Keratinocyte (primary cell): Measurements from ENCODE around the gene APBB3. TPM values are rescaled to one million over a fixed set of nuclear protein-coding genes. Genes with fewer than 3 reads are reported as not detected.
"Not testable (repeated sequence)": the region's sequence is repeated elsewhere in the genome, so short reads cannot be mapped to it uniquely, and the experiment has no call there.

ENCODE experiments used
- DNase-seq: peaks from one replicate; pipeline ENCODE4 v3.0.0-alpha.2; 2011; ENCODE audit warnings: low read depth, missing footprints, low spot score
- FAIRE-seq: peaks from 2 replicates; lab custom pipeline; 2011; peaks lifted over from hg19 to GRCh38; lab: Jason Lieb, UNC
- H2AFZ ChIP-seq: 2 replicates; pipeline ENCODE4 v1.6.0; 2012; ENCODE audit warnings: low read length, control low read depth, inconsistent platforms; ENCODE audit not compliant: control insufficient read depth
- H3K27ac ChIP-seq: 2 replicates; pipeline ENCODE4 v1.5.1; 2011; ENCODE audit warnings: low read length; ENCODE audit not compliant: control insufficient read depth, insufficient read depth
- H3K27me3 ChIP-seq: 3 replicates; pipeline ENCODE4 v1.6.0; 2011; ENCODE audit warnings: low read length; ENCODE audit not compliant: control insufficient read depth, insufficient read depth; ENCODE audit errors: extremely low read depth
- H3K36me3 ChIP-seq, 2 experiments: 2 replicates in 1 of 2; 3 replicates in 1 of 2; pipeline ENCODE4 v1.5.1; 2011; ENCODE audit warnings: low read length in 2 of 2, mild to moderate bottlenecking in 1 of 2; ENCODE audit not compliant: control insufficient read depth in 2 of 2, insufficient read depth in 2 of 2; ENCODE audit errors: extremely low read depth in 1 of 2
- H3K4me1 ChIP-seq: 3 replicates; pipeline ENCODE4 v1.5.1; 2011; ENCODE audit warnings: low read length; ENCODE audit not compliant: control insufficient read depth, insufficient read depth; ENCODE audit errors: extremely low read depth
- H3K4me2 ChIP-seq: 3 replicates; pipeline ENCODE4 v1.6.0; 2011; ENCODE audit warnings: low read depth, low read length; ENCODE audit not compliant: control insufficient read depth, insufficient read depth; ENCODE audit errors: extremely low read depth
- H3K4me3 ChIP-seq, 3 experiments: fragments of 200-600 bp in 1 of 3; sonication (generic) in 1 of 3; 2 replicates in 2 of 3; 3 replicates in 1 of 3; pipeline ENCODE4 v1.5.1; 2011 to 2016; ENCODE audit warnings: low read length in 3 of 3, mild to moderate bottlenecking in 3 of 3, control low read depth in 2 of 3, inconsistent platforms in 1 of 3, low read depth in 1 of 3, mixed read lengths in 1 of 3, mixed run types in 1 of 3, moderate library complexity in 1 of 3; ENCODE audit not compliant: control insufficient read depth in 2 of 3, insufficient read depth in 2 of 3; ENCODE audit errors: extremely low read depth in 1 of 3
- H3K79me2 ChIP-seq: 2 replicates; pipeline ENCODE4 v1.6.0; 2012; ENCODE audit warnings: low read length; ENCODE audit not compliant: control insufficient read depth, insufficient read depth
- H3K9ac ChIP-seq: 3 replicates; pipeline ENCODE4 v1.6.0; 2011; ENCODE audit warnings: low read length; ENCODE audit not compliant: control insufficient read depth, insufficient read depth; ENCODE audit errors: extremely low read depth
- H3K9me1 ChIP-seq: 3 replicates; pipeline ENCODE4 v1.6.0; 2011; ENCODE audit warnings: low read length; ENCODE audit not compliant: control insufficient read depth, insufficient read depth; ENCODE audit errors: extremely low read depth
- H3K9me3 ChIP-seq: 2 replicates; pipeline ENCODE4 v1.5.1; 2012; ENCODE audit warnings: low read depth, low read length; ENCODE audit not compliant: control insufficient read depth
- H4K20me1 ChIP-seq: 3 replicates; pipeline ENCODE4 v1.6.0; 2011; ENCODE audit warnings: low read length; ENCODE audit not compliant: control insufficient read depth, insufficient read depth; ENCODE audit errors: extremely low read depth
- EZH2 ChIP-seq: IDR thresholded peaks from one replicate; pipeline ENCODE4 v1.6.1; 2012; ENCODE audit warnings: inconsistent platforms, mild to moderate bottlenecking, low read length, moderate library complexity
- dilution Hi-C: fragments of 300-500 bp; cut with MboI; formaldehyde crosslinking; loops from one replicate; pipeline ENCODE4 v1.7.0; 2020; ENCODE audit warnings: low sequenced_read_pairs; ENCODE audit not compliant: extremely low pct_ligation_motif_present
- polyA plus RNA-seq, 5 experiments: library from polyadenylated mRNA; depleted of rRNA in 3 of 5; stranded (reverse) in 3 of 5; stranded (forward) in 1 of 5; unstranded in 1 of 5; fragments of >200 nt; gene quantifications; 1 replicate in 1 of 5; 2 replicates in 3 of 5; 3 replicates in 1 of 5; pipeline versions ENCODE4 v1.2.1 to v1.2.3, GENCODE V29; 2011 to 2012; ENCODE audit warnings: missing spikeins in 2 of 5, low read depth in 1 of 5, low replicate concordance in 1 of 5
- TF ChIP-seq, protein P1 (sequence below), 3 experiments: IDR thresholded peaks in 1 of 3; conservative IDR thresholded peaks in 1 of 3; optimal IDR thresholded peaks in 1 of 3; 2 replicates in 2 of 3; 3 replicates in 1 of 3; pipeline versions ENCODE3 to v1.5.1; 2011; ENCODE audit warnings: low read length in 3 of 3, mild to moderate bottlenecking in 3 of 3, moderate library complexity in 2 of 3, control low read depth in 1 of 3, inconsistent platforms in 1 of 3; ENCODE audit not compliant: insufficient read depth in 2 of 3; ENCODE audit errors: extremely low read depth in 1 of 3

The APBB3 gene
- polyA plus RNA-seq, 1 donor (not counting 4 experiments of a cell fraction or from before 2014, with no cell fraction given), result 7.1 TPM

DNA sequence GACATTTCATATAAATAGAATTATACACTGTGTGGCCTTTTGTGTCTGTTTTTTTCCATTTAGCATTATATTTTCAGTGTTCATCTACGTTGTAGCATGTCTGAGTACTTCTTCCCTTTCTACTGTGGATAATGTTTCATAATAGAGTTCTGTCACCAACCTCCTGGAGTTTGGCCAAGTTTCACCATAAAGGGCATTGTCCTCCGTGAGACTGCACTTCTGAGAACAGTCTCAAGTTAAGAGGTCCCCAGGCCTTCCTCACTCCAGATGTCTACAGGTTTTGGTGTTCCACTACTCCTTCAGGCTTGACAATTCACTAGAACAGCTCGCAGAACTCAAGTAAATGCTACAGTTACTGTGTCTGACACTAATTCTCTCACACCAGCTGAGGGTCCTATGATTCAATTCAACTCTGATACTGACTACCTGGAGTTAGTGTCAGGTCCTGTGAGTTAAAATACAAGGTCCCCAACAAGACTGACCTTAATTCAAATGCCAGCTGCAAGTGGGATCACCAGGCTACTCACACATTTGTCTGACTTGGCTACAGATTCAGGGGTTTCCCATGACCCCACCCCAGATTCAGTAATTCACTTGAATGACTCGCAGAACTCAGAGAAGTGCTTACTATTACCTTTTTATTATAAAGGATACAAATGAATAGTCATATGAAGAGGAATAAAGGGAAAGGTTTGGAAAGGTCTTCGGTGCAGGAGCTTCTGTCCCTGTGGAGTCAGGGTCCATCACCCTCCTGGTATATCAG lies 31.3 kb upstream of the APBB3 start:
- Histone ChIP-seq H2AFZ (no peak overlapping the region), H3K4me1 (peaks cover 16% of the 10 kb centered on the region), H3K4me3 (no peak overlapping the region), H3K36me3 (no peaks in the 10 kb centered on the region), H3K27ac (no peak overlapping the region), H3K27me3 (no peaks in the 10 kb centered on the region), H3K9me1 (no peaks in the 10 kb centered on the region), H3K79me2 (no peaks in the 10 kb centered on the region), H4K20me1 (no peaks in the 10 kb centered on the region), H3K9me3 (no peaks in the 10 kb centered on the region), H3K9ac (no peak overlapping the region), H3K4me2 (no peak overlapping the region)
- dilution Hi-C loops, result no loop called here
- TF ChIP-seq, protein P1, sequence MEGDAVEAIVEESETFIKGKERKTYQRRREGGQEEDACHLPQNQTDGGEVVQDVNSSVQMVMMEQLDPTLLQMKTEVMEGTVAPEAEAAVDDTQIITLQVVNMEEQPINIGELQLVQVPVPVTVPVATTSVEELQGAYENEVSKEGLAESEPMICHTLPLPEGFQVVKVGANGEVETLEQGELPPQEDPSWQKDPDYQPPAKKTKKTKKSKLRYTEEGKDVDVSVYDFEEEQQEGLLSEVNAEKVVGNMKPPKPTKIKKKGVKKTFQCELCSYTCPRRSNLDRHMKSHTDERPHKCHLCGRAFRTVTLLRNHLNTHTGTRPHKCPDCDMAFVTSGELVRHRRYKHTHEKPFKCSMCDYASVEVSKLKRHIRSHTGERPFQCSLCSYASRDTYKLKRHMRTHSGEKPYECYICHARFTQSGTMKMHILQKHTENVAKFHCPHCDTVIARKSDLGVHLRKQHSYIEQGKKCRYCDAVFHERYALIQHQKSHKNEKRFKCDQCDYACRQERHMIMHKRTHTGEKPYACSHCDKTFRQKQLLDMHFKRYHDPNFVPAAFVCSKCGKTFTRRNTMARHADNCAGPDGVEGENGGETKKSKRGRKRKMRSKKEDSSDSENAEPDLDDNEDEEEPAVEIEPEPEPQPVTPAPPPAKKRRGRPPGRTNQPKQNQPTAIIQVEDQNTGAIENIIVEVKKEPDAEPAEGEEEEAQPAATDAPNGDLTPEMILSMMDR (optimal IDR thresholded peaks at IDR 0.05 in 1 of 3, IDR thresholded peaks at IDR 0.05 in 1 of 3, conservative IDR thresholded peaks at IDR 0.05 in 1 of 3; ENCODE audit: extremely low read depth in 1 of 3, insufficient read depth in 2 of 3, low read length in 3 of 3), result no peak
- TF ChIP-seq EZH2, result no peak
- FAIRE-seq (no peak), DNase-seq (no peak)

DNA sequence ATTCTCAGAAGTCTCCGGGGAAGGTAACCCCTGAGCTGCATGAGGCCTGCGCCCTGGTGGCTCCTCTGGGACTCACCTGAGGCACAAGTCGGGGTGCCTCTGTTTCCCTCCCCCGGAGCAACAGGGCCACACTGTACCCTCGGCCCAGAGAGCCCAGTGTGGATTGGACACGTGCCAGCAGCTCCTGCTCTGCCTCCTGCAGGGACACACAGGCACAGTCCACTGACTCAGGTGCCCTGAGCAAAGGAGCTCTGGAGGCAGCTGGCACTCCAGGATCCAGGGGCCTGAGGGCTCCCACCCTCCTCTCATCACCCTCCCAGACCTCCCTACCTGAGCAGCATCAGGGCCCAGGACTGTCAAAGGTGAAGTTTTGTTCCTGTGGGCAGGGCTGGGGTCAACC lies 29.8 kb upstream of the APBB3 start:
- no peak overlapping the region for H3K4me2 ChIP-seq
- FAIRE-seq (no peak), DNase-seq (no peak)
- no peak overlapping the region for H2AFZ ChIP-seq
- H3K79me2 ChIP-seq, result no peaks in the 10 kb centered on the region
- no peaks in the 10 kb centered on the region for H4K20me1 ChIP-seq
- TF ChIP-seq, protein P1 (optimal IDR thresholded peaks at IDR 0.05 in 1 of 3, IDR thresholded peaks at IDR 0.05 in 1 of 3, conservative IDR thresholded peaks at IDR 0.05 in 1 of 3; ENCODE audit: extremely low read depth in 1 of 3, insufficient read depth in 2 of 3, low read length in 3 of 3), result no peak
- no peak for TF ChIP-seq EZH2
- H3K9ac ChIP-seq, result no peak overlapping the region
- H3K4me3 ChIP-seq, result no peak overlapping the region
- H3K9me1 ChIP-seq, result no peaks in the 10 kb centered on the region
- peaks cover 20% of the 10 kb centered on the region for H3K4me1 ChIP-seq
- H3K9me3 ChIP-seq, result no peaks in the 10 kb centered on the region
- no peak overlapping the region for H3K27ac ChIP-seq
- H3K27me3 ChIP-seq, result no peaks in the 10 kb centered on the region
- dilution Hi-C loops, result no loop called here
- no peaks in the 10 kb centered on the region for H3K36me3 ChIP-seq

DNA sequence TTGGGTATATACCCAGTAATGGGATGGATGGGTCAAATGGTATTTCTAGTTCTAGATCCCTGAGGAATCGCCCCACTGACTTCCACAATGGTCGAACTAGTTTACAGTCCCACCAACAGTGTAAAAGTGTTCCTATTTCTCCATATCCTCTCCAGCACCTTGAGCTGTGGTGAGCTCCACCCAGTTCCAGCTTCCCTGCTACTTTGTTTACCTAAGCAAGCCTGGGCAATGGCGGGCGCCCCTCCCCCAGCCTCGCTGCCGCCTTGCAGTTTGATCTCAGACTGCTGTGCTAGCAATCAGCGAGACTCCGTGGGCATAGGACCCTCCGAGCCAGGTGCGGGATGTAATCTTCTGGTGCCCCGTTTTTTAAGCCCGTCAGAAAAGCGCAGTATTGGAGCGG lies 28.7 kb upstream of the APBB3 start:
- not testable (repeated sequence) for FAIRE-seq, H3K4me3 ChIP-seq, DNase-seq

More for the DNA sequence above, 28.7 kb upstream of the APBB3 start:
- H4K20me1 ChIP-seq, H3K27me3 ChIP-seq, H3K27ac ChIP-seq, H3K79me2 ChIP-seq, H3K9me1 ChIP-seq, H3K9ac ChIP-seq, H3K4me2 ChIP-seq, dilution Hi-C loops, H3K9me3 ChIP-seq, H3K36me3 ChIP-seq: not testable (repeated sequence)
- Histone ChIP-seq H3K4me1 (peaks cover 21% of the 10 kb centered on the region), H2AFZ (peak overlapping the region; percentile 51)
